ENCODE data around the gene PLS3.

DNA sequence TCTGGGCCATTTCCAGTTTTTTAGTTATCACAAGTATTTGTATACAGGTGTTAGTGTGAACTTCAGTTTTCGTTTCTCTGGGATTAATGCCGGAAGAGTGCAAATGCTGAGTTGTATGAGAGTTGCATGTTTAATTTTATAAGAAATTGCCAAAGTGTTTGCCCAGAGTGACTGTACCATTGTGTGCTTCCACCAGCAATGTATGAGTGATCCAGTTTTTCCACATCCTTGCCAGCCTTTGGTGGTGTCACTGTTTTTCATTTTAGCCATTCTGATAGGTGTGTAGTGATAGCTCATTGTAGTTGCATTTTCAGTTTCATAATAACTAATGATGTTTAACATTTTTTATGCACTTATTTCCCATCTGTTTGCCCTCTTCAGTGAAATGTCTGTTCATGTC, 18.4 kb downstream of the PLS3 start:
- TF ChIP-seq, protein P1, sequence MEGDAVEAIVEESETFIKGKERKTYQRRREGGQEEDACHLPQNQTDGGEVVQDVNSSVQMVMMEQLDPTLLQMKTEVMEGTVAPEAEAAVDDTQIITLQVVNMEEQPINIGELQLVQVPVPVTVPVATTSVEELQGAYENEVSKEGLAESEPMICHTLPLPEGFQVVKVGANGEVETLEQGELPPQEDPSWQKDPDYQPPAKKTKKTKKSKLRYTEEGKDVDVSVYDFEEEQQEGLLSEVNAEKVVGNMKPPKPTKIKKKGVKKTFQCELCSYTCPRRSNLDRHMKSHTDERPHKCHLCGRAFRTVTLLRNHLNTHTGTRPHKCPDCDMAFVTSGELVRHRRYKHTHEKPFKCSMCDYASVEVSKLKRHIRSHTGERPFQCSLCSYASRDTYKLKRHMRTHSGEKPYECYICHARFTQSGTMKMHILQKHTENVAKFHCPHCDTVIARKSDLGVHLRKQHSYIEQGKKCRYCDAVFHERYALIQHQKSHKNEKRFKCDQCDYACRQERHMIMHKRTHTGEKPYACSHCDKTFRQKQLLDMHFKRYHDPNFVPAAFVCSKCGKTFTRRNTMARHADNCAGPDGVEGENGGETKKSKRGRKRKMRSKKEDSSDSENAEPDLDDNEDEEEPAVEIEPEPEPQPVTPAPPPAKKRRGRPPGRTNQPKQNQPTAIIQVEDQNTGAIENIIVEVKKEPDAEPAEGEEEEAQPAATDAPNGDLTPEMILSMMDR (conservative IDR thresholded peaks at IDR 0.05; ENCODE audit: low read depth, low read length) = no peak
- no peak for TF ChIP-seq EZH2 (IDR thresholded peaks at IDR 0.05; ENCODE audit: borderline replicate concordance, low read depth, low read length, poor library complexity, severe bottlenecking)

Measured in A673 (cell line).